Psoas muscle (tissue), 8 donors: ENCODE measurements around the gene MMS19. TPM values are rescaled to one million over a fixed set of nuclear protein-coding genes. Genes with fewer than 3 reads are reported as not detected.

Source experiments
- ATAC-seq, 4 donors: fragments of 200-7000 bp; cut with Tn5 transposase; one replicate each; pipeline ENCODE4 v1.9.1; 2020; ENCODE audit warnings: moderate library complexity in 3 of 4, mild to moderate bottlenecking in 2 of 4
- DNase-seq, 2 donors: peaks; one replicate each; pipeline ENCODE4 v3.0.0-alpha.2; 2020
- H3K27ac ChIP-seq: fragments of 200-600 bp; one replicate; pipeline ENCODE4 v1.8.0; 2022
- H3K27me3 ChIP-seq, 3 donors: fragments of 200-600 bp in 1 of 3; one replicate each; pipeline versions ENCODE4 v1.6.1 to v1.8.0; 2013 to 2022; ENCODE audit warnings: low read length in 2 of 3, mild to moderate bottlenecking in 2 of 3, moderate library complexity in 1 of 3; ENCODE audit not compliant: insufficient read depth in 3 of 3
- H3K36me3 ChIP-seq, 2 donors: fragments of 200-600 bp in 1 of 2; one replicate each; pipeline versions ENCODE4 v1.6.1 to v1.8.0; 2013 to 2022; ENCODE audit warnings: low read depth in 1 of 2, mild to moderate bottlenecking in 1 of 2, moderate library complexity in 1 of 2; ENCODE audit not compliant: insufficient read depth in 1 of 2
- H3K4me1 ChIP-seq: fragments of 200-600 bp; one replicate; pipeline ENCODE4 v1.8.0; 2022
- H3K4me3 ChIP-seq: fragments of 200-600 bp; one replicate; pipeline ENCODE4 v1.8.0; 2022; ENCODE audit warnings: mild to moderate bottlenecking
- H3K9me3 ChIP-seq: fragments of 200-600 bp; one replicate; pipeline ENCODE4 v1.8.0; 2022
- CTCF ChIP-seq: fragments of 200-600 bp; IDR thresholded peaks from one replicate; pipeline ENCODE4 v1.8.0; 2022; ENCODE audit warnings: antibody characterized with exemption
- WGBS, 3 donors: extraction: QIAGEN DNeasy Blood & Tissue Kit; methylation state at CpG; one replicate each; pipeline versions ENCODE4 v1.1.6 to v1.1.7; 2013; 5-methylcytosine and 5-hydroxymethylcytosine counted together
- intact Hi-C, 2 donors: fragments of 100-400 bp; cut with DNase I; formaldehyde crosslinking; loops; one replicate each; pipeline versions ENCODE4 v1.11.0 to v1.14.2; 2022
- polyA plus RNA-seq, 3 donors: library from polyadenylated mRNA; stranded (reverse); fragments of 200-250 nt; gene quantifications; one replicate each; pipeline ENCODE4 v1.2.3, GENCODE V29; 2013
- total RNA-seq, 4 donors: library from RNA; stranded (reverse); fragmentation: NEBNext Ultra II Directional in 2 of 4; extraction: Animal tissue kit (Norgen Biotek cat#: 25700) in 2 of 4; gene quantifications; one replicate each; pipeline versions ENCODE4 v1.2.1 to v1.2.4, GENCODE V29; 2021 to 2023
- donor health status: healthy with polysubstance abuse.
- donor health status: DM: no; HTN: no; CAD: no; lungs with moderate emphysema.
- donor health status: Bipolar disorder and iron deficiency.
- donor health status: healthy.
- donor health status: DM: yes; HTN: yes; CAD: no.
- donor health status: DM: no; HTN: no; CAD: no.
- donor health status: DM: no; HTN: no; CAD: no.
- donor health status: DM: yes; HTN: yes; CAD: no.

MMS19 gene
- total and polyA plus RNA-seq, 7 donors = 29.8 to 47.6 (median 35.1) TPM

GRCh38 chr10:97534746-97535367 lies 36.6 kb upstream of the MMS19 start:
- WGBS, 3 donors = 78 to 87% (median 80%) methylated on average over 6 of the region's 6 CpGs
- DNase-seq (peak; percentile 51 to 75), ATAC-seq (peak; percentile 55 to 77 (median 58))
- H3K9me3 ChIP-seq = no peaks in the 10 kb centered on the region
- H3K4me1 ChIP-seq = peaks cover 6% of the 10 kb centered on the region
- H3K27me3 ChIP-seq = no peaks in the 10 kb centered on the region
- no peak overlapping the region for H3K4me3 ChIP-seq
- intact Hi-C loops = no loop called here
- H3K27ac ChIP-seq = no peak overlapping the region
- H3K36me3 ChIP-seq = no peaks in the 10 kb centered on the region
- TF ChIP-seq CTCF = peak; percentile 40

- no peak overlapping the region for H3K27ac ChIP-seq
- DNase-seq (no peak), ATAC-seq (peak in 1 of 4 donors; percentile 1)
- no peaks in the 10 kb centered on the region for H3K36me3 ChIP-seq
- TF ChIP-seq CTCF = no peak
- H3K4me3 ChIP-seq = no peak overlapping the region
- no peaks in the 10 kb centered on the region for H3K9me3 ChIP-seq
- no peaks in the 10 kb centered on the region for H3K27me3 ChIP-seq
- intact Hi-C loops = no loop called here
- H3K4me1 ChIP-seq = peaks cover 4% of the 10 kb centered on the region
- 74 to 86% (median 76%) methylated on average over 6 of the region's 6 CpGs for WGBS, 3 donors
Observed at GRCh38 chr10:97533888-97534287, 35.7 kb upstream of the MMS19 start.

- peaks cover 4% of the 10 kb centered on the region for H3K4me1 ChIP-seq
- DNase-seq (peak in 1 of 2 donors; percentile 76), ATAC-seq (peak; percentile 69 to 90 (median 80))
- TF ChIP-seq CTCF = no peak
- no peaks in the 10 kb centered on the region for H3K9me3 ChIP-seq
- intact Hi-C loops = no loop called here
- no peak overlapping the region for H3K4me3 ChIP-seq
- 44 to 60% (median 59%) methylated on average over 12 of the region's 12 CpGs for WGBS, 3 donors
- H3K36me3 ChIP-seq = no peaks in the 10 kb centered on the region
- no peak overlapping the region for H3K27ac ChIP-seq
- no peaks in the 10 kb centered on the region for H3K27me3 ChIP-seq
Observed at GRCh38 chr10:97532935-97533671, 34.9 kb upstream of the MMS19 start.

GRCh38 chr10:97531401-97531986 lies 33.3 kb upstream of the MMS19 start:
- DNase-seq (no peak), ATAC-seq (no peak)
- no peak for TF ChIP-seq CTCF
- H3K4me1 ChIP-seq = peaks cover 4% of the 10 kb centered on the region
- no peak overlapping the region for H3K27ac ChIP-seq
- 86 to 94% (median 92%) methylated on average over 10 of the region's 10 CpGs for WGBS, 3 donors
- no peaks in the 10 kb centered on the region for H3K36me3 ChIP-seq
- no peaks in the 10 kb centered on the region for H3K9me3 ChIP-seq
- intact Hi-C loops = no loop called here
- no peak overlapping the region for H3K4me3 ChIP-seq
- H3K27me3 ChIP-seq = no peaks in the 10 kb centered on the region
